Measurements from ENCODE around the gene PSD4.

The PSD4 gene

GRCh38 chr2:113182471-113183260, 8.9 kb downstream of the PSD4 start:
- DNase-seq (ENCODE audit: low read depth) = no peak
- no peak overlapping the region for H3K4me3 ChIP-seq (ENCODE audit: low read depth, low read length)
- TF ChIP-seq CTCF (IDR thresholded peaks at IDR 0.05; ENCODE audit: low read depth, low read length, missing control alignments) = no peak

GRCh38 chr2:113183264-113183663, 9.5 kb downstream of the PSD4 start:
- no peak for TF ChIP-seq CTCF (IDR thresholded peaks at IDR 0.05; ENCODE audit: low read depth, low read length, missing control alignments)
- no peak overlapping the region for H3K4me3 ChIP-seq (ENCODE audit: low read depth, low read length)
- no peak for DNase-seq (ENCODE audit: low read depth)

GRCh38 chr2:113183703-113184102, 9.9 kb downstream of the PSD4 start:
- no peak for TF ChIP-seq CTCF (IDR thresholded peaks at IDR 0.05; ENCODE audit: low read depth, low read length, missing control alignments)
- no peak overlapping the region for H3K4me3 ChIP-seq (ENCODE audit: low read depth, low read length)
- no peak for DNase-seq (ENCODE audit: low read depth)

DNA sequence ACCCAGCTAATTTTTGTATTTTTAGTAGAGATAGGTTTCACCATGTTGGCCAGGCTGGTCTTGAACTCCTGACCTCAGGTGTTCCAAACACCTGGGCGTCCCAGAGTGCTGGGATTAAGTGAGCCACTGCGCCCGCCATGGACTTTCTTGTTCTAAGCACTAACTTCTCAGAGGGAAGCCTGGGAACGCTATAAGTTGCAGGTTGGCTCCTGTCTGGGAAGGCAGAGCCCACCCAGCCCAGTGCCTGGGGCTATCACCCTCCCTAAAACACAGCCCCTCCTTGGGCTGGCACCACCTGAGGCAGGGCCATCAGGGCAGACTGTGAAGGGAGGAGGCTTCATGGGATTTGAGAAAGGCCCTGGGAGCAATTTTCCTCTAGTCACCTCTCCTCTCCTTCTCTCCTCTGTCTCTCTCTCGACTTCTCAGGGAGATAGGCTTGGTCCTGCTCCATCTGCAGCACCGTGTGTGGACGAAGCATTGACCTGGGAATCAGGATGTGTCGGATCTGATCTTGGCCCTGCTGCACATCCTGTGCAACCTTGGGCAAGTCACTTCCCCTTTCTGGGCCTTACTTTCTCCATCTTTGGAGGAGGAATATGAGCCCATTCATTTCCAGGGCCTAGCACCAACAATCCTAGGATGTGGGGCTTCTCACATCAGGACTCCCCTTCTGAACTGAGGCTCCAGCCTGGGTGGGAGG, 10.9 kb downstream of the PSD4 start:
- TF ChIP-seq CTCF (IDR thresholded peaks at IDR 0.05; ENCODE audit: low read depth, low read length, missing control alignments) = no peak
- DNase-seq (ENCODE audit: low read depth) = no peak
- H3K4me3 ChIP-seq (ENCODE audit: low read depth, low read length) = no peak overlapping the region

DNA sequence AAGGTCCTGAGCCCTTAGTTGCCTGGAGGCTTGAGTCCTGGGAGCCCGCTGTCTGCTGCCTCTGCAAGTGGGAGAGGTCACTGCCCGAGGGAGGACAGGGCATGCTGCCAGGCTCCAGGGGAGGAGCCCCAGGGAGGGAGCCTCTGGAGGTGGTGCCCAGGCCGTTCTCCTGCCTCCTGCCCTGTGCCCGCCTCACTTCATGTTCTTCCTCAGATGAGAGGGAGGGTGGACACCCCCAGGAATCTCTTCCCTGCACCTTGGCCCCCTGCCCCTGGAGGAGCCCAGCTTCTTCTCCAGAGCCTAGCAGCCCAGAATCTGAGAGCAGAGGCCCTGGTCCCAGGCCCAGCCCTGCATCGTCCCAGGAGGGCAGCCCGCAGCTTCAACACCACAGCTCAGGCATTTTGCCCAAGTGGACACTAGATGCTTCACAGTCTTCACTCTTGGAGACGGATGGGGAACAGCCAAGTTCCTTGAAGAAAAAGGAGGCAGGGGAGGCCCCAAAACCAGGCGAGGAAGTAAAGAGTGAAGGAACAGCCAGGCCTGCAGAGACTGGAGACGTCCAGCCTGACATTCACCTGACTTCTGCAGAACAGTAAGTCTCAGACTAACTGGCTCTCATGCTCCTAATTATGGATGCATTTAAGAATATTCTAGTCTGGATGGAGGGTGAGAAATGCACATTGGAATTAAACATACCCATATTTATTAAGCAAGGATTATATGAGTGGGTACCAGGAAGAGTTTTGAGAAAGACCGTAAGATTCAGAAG, 12.1 kb downstream of the PSD4 start:
- DNase-seq (ENCODE audit: low read depth) = no peak
- no peak for TF ChIP-seq CTCF (IDR thresholded peaks at IDR 0.05; ENCODE audit: low read depth, low read length, missing control alignments)
- no peak overlapping the region for H3K4me3 ChIP-seq (ENCODE audit: low read depth, low read length)

DNA sequence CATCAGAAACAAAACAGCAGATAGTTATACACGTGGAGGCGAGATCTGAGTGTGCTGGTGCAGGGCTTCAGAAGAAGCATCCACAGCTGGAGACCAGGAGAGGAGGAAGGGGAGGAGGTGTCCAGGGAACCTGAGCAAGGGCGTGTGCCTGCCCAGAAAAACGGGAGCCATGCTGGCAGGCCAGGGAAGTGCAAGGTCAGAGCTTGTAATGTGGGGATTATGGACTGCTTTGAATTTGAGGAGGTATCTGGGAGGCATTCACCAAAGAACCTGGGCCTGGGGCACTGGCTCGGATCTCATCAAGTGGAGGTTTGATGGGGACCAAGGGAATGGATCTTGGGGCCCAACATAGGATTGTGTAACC, 12.6 kb downstream of the PSD4 start:
- TF ChIP-seq CTCF (IDR thresholded peaks at IDR 0.05; ENCODE audit: low read depth, low read length, missing control alignments) = no peak
- no peak overlapping the region for H3K4me3 ChIP-seq (ENCODE audit: low read depth, low read length)
- no peak for DNase-seq (ENCODE audit: low read depth)
